ENCODE results near the gene KSR1.
"Not testable (repeated sequence)": the region's sequence is repeated elsewhere in the genome, so short reads cannot be mapped to it uniquely, and the experiment has no call there.

GRCh38 chr17:27421626-27422025 is 34.6 kb upstream of the KSR1 start:
- TF ChIP-seq BRCA1 (IDR thresholded peaks at IDR 0.05; ENCODE audit: low read depth, low read length); TAF1 (IDR thresholded peaks at IDR 0.05; ENCODE audit: low read depth, low read length); KDM1A (IDR thresholded peaks at IDR 0.05; ENCODE audit: borderline replicate concordance, low read length): not testable (repeated sequence)
- TF ChIP-seq, protein P1, sequence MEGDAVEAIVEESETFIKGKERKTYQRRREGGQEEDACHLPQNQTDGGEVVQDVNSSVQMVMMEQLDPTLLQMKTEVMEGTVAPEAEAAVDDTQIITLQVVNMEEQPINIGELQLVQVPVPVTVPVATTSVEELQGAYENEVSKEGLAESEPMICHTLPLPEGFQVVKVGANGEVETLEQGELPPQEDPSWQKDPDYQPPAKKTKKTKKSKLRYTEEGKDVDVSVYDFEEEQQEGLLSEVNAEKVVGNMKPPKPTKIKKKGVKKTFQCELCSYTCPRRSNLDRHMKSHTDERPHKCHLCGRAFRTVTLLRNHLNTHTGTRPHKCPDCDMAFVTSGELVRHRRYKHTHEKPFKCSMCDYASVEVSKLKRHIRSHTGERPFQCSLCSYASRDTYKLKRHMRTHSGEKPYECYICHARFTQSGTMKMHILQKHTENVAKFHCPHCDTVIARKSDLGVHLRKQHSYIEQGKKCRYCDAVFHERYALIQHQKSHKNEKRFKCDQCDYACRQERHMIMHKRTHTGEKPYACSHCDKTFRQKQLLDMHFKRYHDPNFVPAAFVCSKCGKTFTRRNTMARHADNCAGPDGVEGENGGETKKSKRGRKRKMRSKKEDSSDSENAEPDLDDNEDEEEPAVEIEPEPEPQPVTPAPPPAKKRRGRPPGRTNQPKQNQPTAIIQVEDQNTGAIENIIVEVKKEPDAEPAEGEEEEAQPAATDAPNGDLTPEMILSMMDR (IDR thresholded peaks at IDR 0.05; ENCODE audit: control extremely low read depth in 1 of 3, insufficient read depth in 1 of 3, low read depth in 1 of 3, low read length in 3 of 3), result not testable (repeated sequence)

All from H1 (cell line).